Hepatocyte (in vitro differentiated cells): ENCODE results near the gene GOLGA3.

Source experiments
- CTCF ChIP-seq: fragments of 200-600 bp; sonication (generic); IDR thresholded peaks from 2 replicates; pipeline ENCODE4 v1.5.1; 2016; ENCODE audit warnings: antibody characterized with exemption, mild to moderate bottlenecking; ENCODE audit not compliant: poor library complexity
- EZH2 ChIP-seq: fragments of 200-600 bp; sonication (generic); IDR thresholded peaks from 2 replicates; pipeline ENCODE4 v1.6.1; 2016; ENCODE audit warnings: antibody characterized with exemption, mild to moderate bottlenecking, borderline replicate concordance

GRCh38 chr12:132787877-132788276 is 40.8 kb downstream of the GOLGA3 start:
- TF ChIP-seq EZH2 (no peak), CTCF (no peak)
